Activated CD8-positive, alpha-beta memory T cell treated with anti-CD3 and anti-CD28 coated beads, Interleukin-2, amount 50 U/mL, for 1 hour (primary cell): ENCODE data around the gene CXCL1.
"Not testable (repeated sequence)": the region's sequence is repeated elsewhere in the genome, so short reads cannot be mapped to it uniquely, and the experiment has no call there.

Experiments
- DNase-seq: peaks from one replicate; pipeline ENCODE4 v3.0.0-alpha.2; 2020; ENCODE audit errors: extremely low read depth

CXCL1 gene

GRCh38 chr4:73875401-73875800, 6.2 kb downstream of the CXCL1 start:
- no peak for DNase-seq

- DNase-seq, result no peak
Measured at GRCh38 chr4:73883306-73883705, 14.1 kb downstream of the CXCL1 start.

DNA sequence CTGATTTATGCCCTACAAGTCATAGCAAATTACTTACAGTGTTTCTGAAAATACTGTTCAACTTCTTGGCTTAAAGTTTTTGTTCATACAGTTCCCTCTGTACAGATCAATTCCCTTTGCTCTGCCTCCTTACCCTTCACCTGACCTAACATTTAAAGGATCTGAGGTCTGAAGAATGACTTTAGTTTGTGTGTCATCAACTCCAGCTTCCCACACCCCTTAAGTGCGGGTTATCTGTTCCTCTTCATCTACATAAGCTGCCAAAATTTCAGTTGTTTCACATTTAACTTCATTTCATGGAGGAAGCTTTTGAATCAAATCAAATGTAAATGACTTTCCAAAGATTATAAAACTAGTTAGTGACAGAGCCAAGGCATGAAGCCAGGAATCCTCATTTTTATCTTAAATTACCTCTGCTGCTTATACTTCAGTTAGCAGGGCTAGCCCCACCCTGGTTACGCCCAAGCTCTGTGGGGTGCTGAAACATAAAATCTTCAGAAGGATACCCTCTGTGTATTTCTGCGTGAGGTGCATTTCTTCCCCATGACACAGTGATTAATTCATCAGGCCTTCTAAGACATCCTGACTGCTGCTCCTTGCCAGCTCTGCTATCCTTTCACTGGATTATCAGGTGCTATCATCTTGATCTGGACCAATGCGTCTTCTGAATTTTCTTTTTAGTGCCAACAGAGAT, 16.5 kb downstream of the CXCL1 start:
- no peak for DNase-seq

DNA sequence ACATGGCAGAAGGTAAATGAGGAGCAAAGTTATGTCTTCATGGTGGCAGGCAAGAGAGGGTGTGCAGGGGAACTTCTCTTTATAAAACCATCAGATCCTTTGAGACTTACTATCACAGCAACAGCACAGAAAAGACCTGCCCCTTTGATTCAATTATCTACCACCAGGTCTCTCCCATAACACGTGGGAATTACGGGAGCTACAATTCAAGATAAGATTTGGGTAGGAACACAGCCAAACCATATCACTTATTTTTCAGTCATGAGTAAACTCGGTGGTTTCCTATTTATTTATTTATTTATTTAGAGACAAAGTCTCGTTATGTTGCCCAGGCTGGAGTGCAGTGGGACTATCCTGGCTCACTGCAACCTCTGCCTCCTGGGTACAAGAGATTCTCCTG, 22.1 kb downstream of the CXCL1 start:
- no peak for DNase-seq

DNA sequence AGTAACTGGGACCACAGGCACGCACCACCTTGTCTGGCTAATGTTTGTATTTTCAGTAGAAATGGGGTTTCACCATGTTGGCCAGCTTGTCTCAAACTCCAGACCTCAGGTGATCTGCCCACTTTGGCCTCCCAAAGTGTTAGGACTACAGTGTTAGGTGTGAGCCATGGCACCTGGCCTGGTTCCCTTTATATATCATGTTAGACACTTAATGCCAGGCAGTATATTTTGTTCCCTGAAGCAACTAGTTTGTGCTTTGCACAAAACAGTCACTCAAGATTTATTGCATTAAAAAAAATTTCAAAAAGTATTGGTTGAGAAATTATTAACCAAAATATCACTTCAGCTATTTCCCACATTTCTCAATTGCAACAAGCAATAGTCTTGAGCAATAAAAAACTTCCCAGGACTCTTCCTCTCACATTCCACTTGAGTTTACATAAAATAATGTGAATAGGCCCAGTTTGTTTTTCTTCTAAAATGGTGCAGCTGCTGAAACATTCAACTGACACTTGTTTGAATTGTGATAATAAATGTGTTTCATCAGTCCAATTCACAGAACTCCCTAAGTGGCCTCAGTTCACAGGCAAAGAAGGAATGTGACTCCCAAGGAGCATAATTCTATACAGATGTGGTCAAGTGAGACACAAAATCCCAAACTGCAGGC, 22.7 kb downstream of the CXCL1 start:
- no peak for DNase-seq

GRCh38 chr4:73892966-73893365, 23.8 kb downstream of the CXCL1 start:
- no peak for DNase-seq

- no peak for DNase-seq
Measured at GRCh38 chr4:73894001-73894400, 24.8 kb downstream of the CXCL1 start.

DNA sequence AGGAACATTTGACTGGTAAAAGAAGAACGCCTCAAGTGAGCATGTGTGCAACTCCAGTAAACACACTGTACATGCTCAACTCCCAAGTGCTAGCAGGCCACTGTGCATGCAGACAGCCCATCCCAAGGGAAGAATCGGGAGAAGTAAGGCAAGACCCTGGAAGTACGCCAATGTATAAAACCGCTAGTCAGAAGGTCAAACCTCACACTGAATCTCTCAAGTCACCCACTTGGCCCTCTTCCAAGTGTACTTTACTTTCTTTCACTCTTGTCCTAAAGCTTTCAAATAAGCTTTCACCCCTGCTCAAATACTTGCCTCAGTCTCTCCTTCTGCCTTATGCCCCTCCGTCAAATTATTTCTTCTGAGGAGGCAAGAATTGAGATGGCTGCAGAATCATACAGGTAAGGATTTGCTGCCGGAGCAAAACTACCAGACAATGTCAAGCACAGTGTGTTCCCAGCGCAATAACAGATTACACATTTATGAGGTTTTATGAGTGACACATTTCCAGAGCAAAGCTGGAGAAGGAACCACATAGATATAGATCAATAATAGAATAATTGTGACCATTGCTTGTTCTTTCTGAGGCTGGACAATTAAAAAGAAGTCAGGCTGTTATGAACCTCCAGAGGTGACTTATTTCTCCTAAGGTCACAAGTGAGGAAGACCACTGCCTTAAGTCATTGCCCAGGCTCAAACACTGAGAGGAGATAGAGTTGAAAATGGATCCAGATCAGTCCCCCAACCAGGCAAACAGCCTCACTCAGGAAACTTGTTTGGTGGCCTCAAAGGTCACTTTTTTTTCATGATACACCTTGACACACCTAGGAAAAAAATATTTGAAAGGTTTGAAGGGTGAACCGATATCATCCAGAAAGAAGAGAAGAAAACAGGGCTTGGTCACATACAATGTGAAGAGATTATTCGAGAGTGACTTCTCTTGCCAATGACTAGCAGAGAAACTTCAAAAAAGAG, 26.3 kb downstream of the CXCL1 start:
- no peak for DNase-seq

GRCh38 chr4:73896416-73896815, 27.2 kb downstream of the CXCL1 start:
- DNase-seq, result no peak

DNA sequence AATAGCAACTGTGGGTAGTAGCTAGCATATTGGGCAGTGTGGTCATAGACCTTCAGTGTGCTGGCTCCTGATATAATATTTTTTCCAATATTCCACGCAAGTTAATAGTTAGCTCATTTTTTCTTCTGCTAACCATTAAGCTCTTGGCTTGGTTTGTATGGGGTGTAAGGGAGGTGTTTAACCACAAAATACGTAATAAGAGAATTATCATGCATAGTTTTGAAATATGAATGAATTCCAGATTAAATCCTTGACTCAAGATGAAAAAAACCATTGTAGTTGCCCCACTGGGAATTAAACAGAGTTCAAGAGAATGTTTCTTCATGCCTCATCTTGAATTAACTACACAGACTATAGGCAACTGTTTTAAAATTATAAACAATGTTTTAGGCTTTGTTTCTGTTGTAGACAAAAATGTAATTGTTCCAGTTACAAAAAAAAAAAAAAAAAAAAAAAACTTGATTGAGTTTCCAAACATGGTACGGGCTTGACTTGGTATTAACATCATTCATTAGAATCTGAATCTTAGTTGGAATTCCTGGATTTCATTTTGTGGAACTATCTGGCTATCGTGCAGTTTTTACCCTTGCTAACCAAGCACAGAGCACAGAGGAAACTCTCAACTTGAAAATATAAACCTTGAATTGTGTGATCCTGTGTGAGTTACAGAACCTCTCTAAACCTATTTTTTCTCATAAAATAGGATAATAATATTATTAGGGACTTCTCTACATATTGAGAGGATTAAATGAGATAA, 28.4 kb downstream of the CXCL1 start:
- no peak for DNase-seq

DNA sequence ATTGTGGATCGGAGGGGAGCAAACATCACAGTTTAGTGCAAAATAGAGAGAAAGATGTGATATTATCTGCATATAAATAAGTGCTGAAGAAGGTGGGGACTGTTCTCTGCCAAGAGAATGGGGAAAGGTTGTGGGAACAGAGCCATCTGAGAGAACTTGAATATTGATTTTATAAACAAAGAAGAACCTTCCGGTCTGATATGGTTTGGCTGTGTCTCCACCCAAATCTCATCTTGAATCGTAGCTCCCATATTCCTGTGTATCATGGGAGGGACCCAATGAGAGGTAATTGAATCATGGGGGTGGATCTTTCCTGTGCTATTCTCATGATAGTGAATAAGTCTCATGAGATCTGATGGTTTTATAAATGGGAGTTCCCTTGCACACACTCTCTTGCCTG, 30.1 kb downstream of the CXCL1 start:
- not testable (repeated sequence) for DNase-seq

DNA sequence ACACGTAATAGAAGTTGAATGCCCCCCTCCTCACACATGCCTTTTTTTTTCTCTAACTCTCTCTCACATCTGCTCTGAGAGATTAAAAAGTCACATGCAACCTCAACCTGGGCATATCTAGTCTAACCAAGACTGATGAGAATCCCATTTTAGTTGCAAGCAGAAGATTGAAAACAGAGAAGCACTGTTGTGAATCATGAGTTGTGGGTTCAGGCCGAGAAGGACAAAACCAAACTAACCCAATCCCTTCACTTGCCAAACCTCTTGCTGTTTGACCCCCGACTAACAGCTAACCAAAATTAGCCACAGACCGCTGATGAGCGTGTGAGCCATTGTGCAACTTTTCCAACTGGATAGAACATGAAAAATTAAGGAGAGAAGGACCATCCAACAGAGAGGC, 31.8 kb downstream of the CXCL1 start:
- DNase-seq, result no peak

DNA sequence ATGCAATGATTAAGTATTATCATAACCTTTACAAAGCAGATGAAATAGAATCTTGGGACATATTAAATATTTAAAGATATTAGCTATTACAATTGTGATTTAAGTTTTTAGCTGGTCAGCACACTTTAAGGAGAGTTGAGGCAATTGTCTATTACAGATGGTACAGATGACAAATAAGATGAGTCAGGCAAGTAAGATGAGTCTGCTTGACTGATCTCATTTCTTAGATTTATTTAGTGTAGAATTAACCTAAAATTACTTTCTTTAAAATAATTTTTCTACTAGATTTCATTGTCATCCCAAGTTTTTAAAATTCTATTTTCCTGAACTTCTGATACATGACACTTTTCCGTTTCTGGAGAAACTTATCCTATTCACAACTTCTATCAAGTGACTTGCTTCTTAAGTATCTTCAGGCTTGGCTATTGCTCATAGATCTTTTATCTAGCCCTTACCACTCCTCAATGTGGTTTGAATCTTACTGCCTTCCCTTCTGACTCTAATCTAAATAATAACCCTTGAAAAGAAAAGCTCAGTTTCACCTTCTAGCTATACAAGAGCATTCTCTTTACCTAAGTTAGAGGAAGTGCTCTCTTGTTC, 32.9 kb downstream of the CXCL1 start:
- DNase-seq, result no peak

DNA sequence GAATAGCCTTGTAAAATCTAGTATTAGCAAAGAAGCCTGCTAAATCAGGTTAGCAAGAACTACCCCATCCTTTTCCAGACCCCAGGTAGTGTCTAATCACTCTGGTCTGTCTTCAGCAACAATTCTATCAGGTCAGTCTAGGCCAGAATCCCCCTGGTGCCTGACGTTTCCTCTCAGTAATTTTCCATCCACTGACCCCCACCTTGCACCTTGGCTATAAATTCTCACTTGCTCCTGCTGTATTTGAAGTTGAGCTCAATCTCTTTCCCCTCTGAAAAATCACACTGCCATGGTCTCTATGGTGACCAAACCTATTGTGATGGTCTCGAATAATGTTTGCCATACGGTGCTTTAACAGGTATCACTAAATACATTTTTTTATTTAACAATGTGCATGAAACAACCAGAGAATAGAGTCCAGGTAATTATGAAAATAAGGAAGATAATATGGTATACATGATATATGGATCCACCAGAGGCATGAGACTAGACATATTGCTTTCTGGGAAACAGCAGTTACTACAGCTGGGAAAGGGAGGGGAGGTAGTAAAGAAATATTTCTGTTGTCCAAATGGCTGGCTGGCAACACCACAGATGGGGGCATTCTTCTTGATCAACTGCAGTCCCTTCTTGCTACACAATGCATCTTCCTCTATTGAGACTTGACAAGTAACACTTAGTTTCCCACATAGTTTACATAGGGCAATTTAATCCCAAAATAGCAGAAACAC, 33.8 kb downstream of the CXCL1 start:
- DNase-seq, result no peak

DNA sequence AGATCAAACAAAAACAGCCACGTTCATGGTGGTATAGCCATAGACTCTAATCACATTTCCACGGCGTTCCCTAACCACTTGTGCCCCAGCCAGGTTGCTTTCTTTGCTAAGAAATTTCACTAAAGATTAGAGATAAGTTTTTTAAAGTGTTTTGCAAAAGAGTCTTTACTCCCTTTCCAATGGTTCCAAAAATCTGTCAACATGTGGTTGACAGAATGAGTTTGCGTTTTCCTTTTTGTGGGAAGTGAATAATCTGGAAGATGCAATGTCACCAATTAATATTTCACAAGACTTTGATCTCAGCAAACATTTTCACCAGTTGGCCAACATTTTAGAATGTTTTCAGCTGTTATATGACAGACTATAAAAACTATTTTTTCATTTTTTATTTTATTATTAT, 35.3 kb downstream of the CXCL1 start:
- no peak for DNase-seq

DNA sequence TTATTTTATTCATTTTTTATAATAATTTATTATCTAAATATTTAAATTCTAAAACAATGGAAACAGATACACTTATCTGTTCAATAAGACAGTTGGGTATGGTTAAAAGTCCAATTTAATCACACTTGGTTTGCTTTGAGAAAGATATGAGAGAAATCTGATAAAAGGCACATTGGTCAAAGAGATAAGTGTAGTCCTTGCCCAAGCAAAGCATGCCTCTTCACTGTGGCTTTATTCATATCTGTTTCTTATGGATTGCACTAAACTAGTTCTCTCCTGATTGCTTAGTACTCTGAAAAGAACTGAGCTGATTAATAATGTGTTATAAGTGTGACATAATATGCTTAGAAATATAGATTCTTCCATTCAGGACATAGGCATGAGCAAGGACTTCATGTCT, 39.8 kb downstream of the CXCL1 start:
- no peak for DNase-seq

DNA sequence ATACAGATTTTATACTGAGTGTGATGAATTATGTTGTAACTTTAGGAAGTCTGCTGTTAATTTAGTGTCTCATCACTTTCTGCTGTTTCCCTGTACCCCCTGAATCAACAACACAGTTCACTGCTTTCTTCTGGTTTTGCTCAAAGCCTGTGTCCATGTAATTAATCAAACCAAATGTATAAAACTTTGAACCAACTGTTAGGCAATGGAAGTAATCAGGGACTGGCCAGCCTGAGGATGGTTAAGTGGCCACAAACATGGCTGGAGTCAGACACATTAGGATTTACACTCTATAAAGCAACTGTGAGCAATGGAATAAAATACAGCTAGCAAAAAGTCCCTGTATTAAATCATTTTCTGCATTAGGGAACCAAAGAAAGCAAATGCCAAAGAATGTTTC, 42.6 kb downstream of the CXCL1 start:
- no peak for DNase-seq

DNA sequence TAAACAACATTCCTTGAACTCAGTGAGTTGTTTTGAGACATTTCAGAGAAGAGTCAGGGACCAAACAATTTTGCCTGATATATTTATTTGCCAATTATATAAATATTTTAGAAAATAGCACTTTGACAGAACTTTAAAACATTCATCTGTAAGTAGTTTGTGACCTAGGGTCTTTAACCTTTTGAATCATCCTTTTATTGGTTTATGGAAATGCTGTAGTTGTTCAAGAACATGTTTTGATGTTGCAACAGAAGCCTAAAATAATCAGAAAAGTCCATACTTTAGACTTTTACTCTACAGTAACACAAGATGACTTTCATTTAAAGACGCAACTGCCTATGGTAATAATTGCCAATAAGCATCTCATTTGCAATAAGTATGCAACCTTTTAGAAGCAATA, 43.0 kb downstream of the CXCL1 start:
- DNase-seq, result no peak

DNA sequence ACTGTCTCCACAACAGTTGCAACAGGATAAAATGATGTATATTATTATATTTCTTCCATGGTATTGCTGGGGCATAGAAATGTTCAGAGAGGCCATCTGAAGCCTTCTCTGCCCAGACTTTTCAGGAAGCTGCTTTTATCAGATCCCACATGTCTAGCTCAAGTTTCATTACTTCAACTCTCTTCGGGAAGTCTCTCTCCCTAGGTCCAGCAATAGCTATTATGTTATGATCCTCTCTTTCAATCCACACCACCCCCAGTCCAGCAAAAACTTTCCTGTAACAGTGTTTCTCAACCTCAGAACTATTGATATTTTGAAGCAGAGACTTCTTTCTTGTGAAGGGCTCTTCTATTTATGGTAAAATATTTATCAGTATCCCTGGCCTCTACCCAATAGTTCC, 44.9 kb downstream of the CXCL1 start:
- DNase-seq, result no peak

GRCh38 chr4:73916172-73916925, 47.2 kb downstream of the CXCL1 start:
- no peak for DNase-seq
